ENCODE data around the gene TRIM2. TPM values are rescaled to one million over a fixed set of nuclear protein-coding genes. Genes with fewer than 3 reads are reported as not detected.

TRIM2 gene
- total and polyA plus RNA-seq, 2 experiments from 2014 or later: 32.0 to 82.1 TPM

- H3K27me3 ChIP-seq: no peaks in the 10 kb centered on the region
- WGBS (ENCODE audit: low lambda C conversion rate, missing lambda C conversion rate): 86% methylated on average over 3 of the region's 3 CpGs
- H3K27ac ChIP-seq: no peak overlapping the region
Measured at GRCh38 chr4:153276971-153277370, 72.7 kb downstream of the TRIM2 start.

GRCh38 chr4:153281476-153281875 is 77.2 kb downstream of the TRIM2 start:
- Histone ChIP-seq H3K27ac (no peak overlapping the region), H3K9me3 (ENCODE audit: low read depth) (no peaks in the 10 kb centered on the region), H3K9me2 (replicated peaks; ENCODE audit: insufficient read depth) (no peaks in the 10 kb centered on the region), H3K4me3 (no peak overlapping the region), H3K4me1 (ENCODE audit: insufficient read depth) (peaks cover 1% of the 10 kb centered on the region), H3K27me3 (no peaks in the 10 kb centered on the region), H4K20me1 (ENCODE audit: insufficient read depth, poor library complexity, severe bottlenecking) (no peaks in the 10 kb centered on the region), H3K4me2 (no peak overlapping the region), H2AFZ (no peak overlapping the region), H3K79me2 (peaks cover 30% of the 10 kb centered on the region), H3K36me3 (replicated peaks; ENCODE audit: insufficient read depth, low read depth) (peaks cover 5% of the 10 kb centered on the region)
- no peak for DNase-seq (ENCODE audit: low spot score)
- TF ChIP-seq CTCF (IDR thresholded peaks at IDR 0.05; ENCODE audit: poor library complexity): no peak
- no peak for TF ChIP-seq EZH2phosphoT487 (IDR thresholded peaks at IDR 0.05; ENCODE audit: low read depth, severe bottlenecking, unreplicated experiment)
- TF ChIP-seq EZH2 (IDR thresholded peaks at IDR 0.05; ENCODE audit: borderline replicate concordance): no peak
- 83% methylated on average over 1 of the region's 1 CpG for WGBS (ENCODE audit: low lambda C conversion rate, missing lambda C conversion rate)

More at GRCh38 chr4:153276971-153277370, 72.7 kb downstream of the TRIM2 start:
- Histone ChIP-seq H3K4me2 (no peak overlapping the region), H4K20me1 (ENCODE audit: insufficient read depth, poor library complexity, severe bottlenecking) (no peaks in the 10 kb centered on the region), H3K4me3 (no peak overlapping the region), H3K4me1 (ENCODE audit: insufficient read depth) (peaks cover 23% of the 10 kb centered on the region), H2AFZ (no peak overlapping the region), H3K79me2 (peaks cover 39% of the 10 kb centered on the region), H3K9me3 (ENCODE audit: low read depth) (no peaks in the 10 kb centered on the region), H3K9me2 (replicated peaks; ENCODE audit: insufficient read depth) (no peaks in the 10 kb centered on the region), H3K36me3 (replicated peaks; ENCODE audit: insufficient read depth, low read depth) (peaks cover 9% of the 10 kb centered on the region)
- TF ChIP-seq EZH2 (IDR thresholded peaks at IDR 0.05; ENCODE audit: borderline replicate concordance) (no peak), EZH2phosphoT487 (IDR thresholded peaks at IDR 0.05; ENCODE audit: low read depth, severe bottlenecking, unreplicated experiment) (no peak), CTCF (IDR thresholded peaks at IDR 0.05; ENCODE audit: poor library complexity) (no peak)
- DNase-seq (ENCODE audit: low spot score): no peak

- WGBS (ENCODE audit: low lambda C conversion rate, missing lambda C conversion rate): 99% methylated on average over 4 of the region's 4 CpGs
- no peaks in the 10 kb centered on the region for H3K36me3 ChIP-seq (replicated peaks; ENCODE audit: insufficient read depth, low read depth)
- DNase-seq (ENCODE audit: low spot score): no peak
- H3K27me3 ChIP-seq: no peaks in the 10 kb centered on the region
- TF ChIP-seq EZH2phosphoT487 (IDR thresholded peaks at IDR 0.05; ENCODE audit: low read depth, severe bottlenecking, unreplicated experiment): no peak
- TF ChIP-seq CTCF (IDR thresholded peaks at IDR 0.05; ENCODE audit: poor library complexity): no peak
- TF ChIP-seq EZH2 (IDR thresholded peaks at IDR 0.05; ENCODE audit: borderline replicate concordance): no peak
- peaks cover 31% of the 10 kb centered on the region for H3K79me2 ChIP-seq
- no peak overlapping the region for H3K27ac ChIP-seq
- no peaks in the 10 kb centered on the region for H3K9me2 ChIP-seq (replicated peaks; ENCODE audit: insufficient read depth)
- H3K9me3 ChIP-seq (ENCODE audit: low read depth): no peaks in the 10 kb centered on the region
- no peak overlapping the region for H3K4me2 ChIP-seq
- no peaks in the 10 kb centered on the region for H3K4me1 ChIP-seq (ENCODE audit: insufficient read depth)
- H4K20me1 ChIP-seq (ENCODE audit: insufficient read depth, poor library complexity, severe bottlenecking): no peaks in the 10 kb centered on the region
- no peak overlapping the region for H2AFZ ChIP-seq
- no peak overlapping the region for H3K4me3 ChIP-seq
Measured at GRCh38 chr4:153282023-153282422, 77.8 kb downstream of the TRIM2 start.

- Histone ChIP-seq H3K4me3 (no peak overlapping the region), H3K27me3 (no peaks in the 10 kb centered on the region), H3K9me3 (ENCODE audit: low read depth) (no peaks in the 10 kb centered on the region), H3K4me1 (ENCODE audit: insufficient read depth) (no peaks in the 10 kb centered on the region), H2AFZ (no peak overlapping the region), H3K79me2 (peaks cover 38% of the 10 kb centered on the region), H3K9me2 (replicated peaks; ENCODE audit: insufficient read depth) (no peaks in the 10 kb centered on the region), H3K27ac (no peak overlapping the region), H3K36me3 (replicated peaks; ENCODE audit: insufficient read depth, low read depth) (no peaks in the 10 kb centered on the region), H3K4me2 (no peak overlapping the region), H4K20me1 (ENCODE audit: insufficient read depth, poor library complexity, severe bottlenecking) (no peaks in the 10 kb centered on the region)
- TF ChIP-seq EZH2phosphoT487 (IDR thresholded peaks at IDR 0.05; ENCODE audit: low read depth, severe bottlenecking, unreplicated experiment): no peak
- TF ChIP-seq CTCF (IDR thresholded peaks at IDR 0.05; ENCODE audit: poor library complexity): no peak
- TF ChIP-seq EZH2 (IDR thresholded peaks at IDR 0.05; ENCODE audit: borderline replicate concordance): no peak
- 98% methylated on average over 3 of the region's 3 CpGs for WGBS (ENCODE audit: low lambda C conversion rate, missing lambda C conversion rate)
- no peak for DNase-seq (ENCODE audit: low spot score)
Measured at GRCh38 chr4:153283260-153283659, 79.0 kb downstream of the TRIM2 start.
